HepG2 (cell line): ENCODE results near the gene PLCXD1.

ENCODE experiments used
- ARNT ChIP-seq: fragments of 450-650 bp; IDR thresholded peaks from 2 replicates; pipeline ENCODE4 v1.6.1; 2017
- CTCF ChIP-seq: sonication (generic); formaldehyde crosslinking; IDR thresholded peaks from 2 replicates; pipeline ENCODE4 v1.5.0; 2020; ENCODE audit warnings: mild to moderate bottlenecking, missing genetic modification reagents, moderate library complexity
- EEA1 ChIP-seq: sonication (generic); formaldehyde crosslinking; IDR thresholded peaks from 2 replicates; pipeline ENCODE4 v1.5.1; 2020; ENCODE audit warnings: mild to moderate bottlenecking, missing genetic modification reagents, borderline replicate concordance
- POLR2A ChIP-seq, 2 experiments: IDR thresholded peaks; 2 replicates each; pipeline ENCODE4 v1.6.1; 2011; ENCODE audit warnings: low read depth in 2 of 2, low read length in 2 of 2, mild to moderate bottlenecking in 1 of 2, moderate library complexity in 1 of 2; ENCODE audit not compliant: insufficient read depth in 1 of 2
- POLR2AphosphoS5 ChIP-seq: IDR thresholded peaks from 2 replicates; pipeline ENCODE4 v1.6.1; 2012; ENCODE audit warnings: low read depth, low read length
- RXRB ChIP-seq: IDR thresholded peaks from 2 replicates; pipeline ENCODE4 v1.6.1; 2016; ENCODE audit warnings: borderline replicate concordance, missing genetic modification reagents, missing compliant biosample characterization
- TBL1XR1 ChIP-seq: fragments of 150-350 bp; IDR thresholded peaks from 2 replicates; pipeline ENCODE4 v1.6.1; 2014; ENCODE audit warnings: borderline replicate concordance, low read length; ENCODE audit not compliant: partially characterized antibody
- ZNF124 ChIP-seq: sonication (generic); formaldehyde crosslinking; IDR thresholded peaks from 2 replicates; pipeline ENCODE4 v1.4.0; 2020; ENCODE audit warnings: missing genetic modification reagents

GRCh38 chrX:287670-288069 is 6.5 kb downstream of the PLCXD1 start:
- TF ChIP-seq POLR2A (IDR thresholded peaks at IDR 0.05; ENCODE audit: insufficient read depth in 1 of 2, low read depth in 2 of 2, low read length in 2 of 2) (no peak), CTCF (CRISPR knock-in tag) (no peak), ZNF124 (CRISPR knock-in tag) (no peak), POLR2AphosphoS5 (no peak), EEA1 (CRISPR knock-in tag) (no peak), TBL1XR1 (no peak), ARNT (no peak), RXRB (no peak)
